ENCODE data around the gene NENF.
"Not testable (repeated sequence)": the region's sequence is repeated elsewhere in the genome, so short reads cannot be mapped to it uniquely, and the experiment has no call there.

NENF gene

DNA sequence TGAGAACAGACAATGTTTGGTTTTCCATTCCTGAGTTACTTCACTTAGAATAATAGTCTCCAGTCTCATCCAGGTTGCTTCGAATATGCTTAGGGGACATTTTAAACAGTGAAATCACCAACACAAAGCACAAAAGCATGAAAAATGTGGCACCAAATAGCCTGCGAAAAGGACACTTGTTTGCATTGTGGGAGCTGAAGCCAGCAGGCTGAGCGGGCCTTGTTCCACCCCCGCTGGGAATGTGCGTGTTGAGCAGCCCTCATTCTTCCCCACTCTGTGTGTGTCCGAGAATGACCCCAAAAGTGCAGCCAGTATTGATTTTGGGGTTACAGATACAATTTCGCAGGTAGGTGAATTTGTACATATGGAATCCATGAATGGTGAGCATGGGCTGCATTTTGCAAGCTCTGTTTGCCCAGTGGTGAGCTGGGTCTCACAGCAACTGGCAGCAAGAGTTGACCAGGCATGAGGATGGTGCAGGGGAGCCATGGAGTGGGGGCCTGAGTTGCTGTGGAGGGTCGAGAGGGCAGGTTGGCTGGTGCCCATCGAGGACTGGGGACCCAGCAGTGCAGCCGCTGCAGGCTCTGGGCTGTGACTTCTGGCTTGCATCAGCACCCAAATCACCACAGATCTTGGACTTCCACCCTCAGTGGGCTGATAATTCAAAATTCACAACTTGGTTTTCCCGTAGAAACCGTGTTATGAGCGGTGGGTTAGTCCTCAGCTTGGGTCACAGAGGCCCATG is 29.4 kb downstream of the NENF start:
- DNase-seq: no peak

DNA sequence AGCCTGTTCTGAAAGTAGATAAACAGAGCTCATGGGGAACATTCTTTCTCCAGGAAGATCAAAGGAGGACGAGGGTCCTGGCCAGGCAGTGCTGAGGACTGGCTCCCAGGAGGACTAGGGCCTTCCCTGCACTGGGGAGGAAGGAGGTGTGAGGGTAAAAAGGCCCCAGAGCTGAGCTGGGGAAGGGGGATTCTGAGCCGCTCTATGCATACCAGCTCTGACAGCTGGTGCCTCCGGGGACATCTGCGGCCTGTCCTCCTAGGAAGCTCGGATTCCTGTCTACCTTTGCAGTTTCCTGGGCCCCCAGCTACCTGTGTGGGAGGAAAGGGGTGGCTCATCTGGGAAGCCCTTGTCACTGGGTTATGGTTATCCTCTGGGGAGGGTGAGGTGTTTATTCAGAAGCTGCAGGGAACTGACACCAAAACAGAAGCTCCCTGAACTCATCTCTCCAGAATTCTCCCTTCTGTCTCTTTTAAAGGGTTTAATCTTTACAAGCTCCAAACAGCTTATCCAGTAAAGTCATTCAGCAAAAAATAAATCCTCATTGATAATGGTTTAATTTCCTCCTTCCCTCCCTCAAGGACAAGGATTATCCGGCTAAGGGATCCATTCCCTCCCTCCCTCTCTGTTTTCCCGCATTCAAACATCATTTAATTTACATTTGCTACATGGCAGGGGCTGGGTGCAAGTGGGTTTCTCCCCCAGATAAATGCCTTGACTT is 31.0 kb downstream of the NENF start:
- no peak for DNase-seq

DNA sequence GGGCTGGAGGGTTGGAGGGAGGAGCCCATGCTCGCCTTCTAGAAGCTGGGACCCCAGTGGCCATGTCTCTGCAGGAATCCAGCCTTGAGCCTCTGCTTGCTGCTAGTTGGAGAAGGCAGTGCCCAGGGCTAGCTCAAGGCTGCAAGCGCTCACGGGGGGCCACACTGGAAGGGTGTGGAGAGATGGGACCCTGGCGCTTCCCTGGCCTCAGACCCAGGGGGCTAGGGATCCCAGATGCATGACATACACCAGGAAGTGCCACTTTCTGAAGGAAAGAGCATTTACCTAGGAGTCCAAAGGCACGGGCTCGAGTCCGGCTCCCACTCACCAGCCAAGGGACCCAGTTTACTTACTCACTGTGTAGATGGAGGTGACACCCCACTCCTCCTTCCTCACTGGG is 32.6 kb downstream of the NENF start:
- DNase-seq: no peak

DNA sequence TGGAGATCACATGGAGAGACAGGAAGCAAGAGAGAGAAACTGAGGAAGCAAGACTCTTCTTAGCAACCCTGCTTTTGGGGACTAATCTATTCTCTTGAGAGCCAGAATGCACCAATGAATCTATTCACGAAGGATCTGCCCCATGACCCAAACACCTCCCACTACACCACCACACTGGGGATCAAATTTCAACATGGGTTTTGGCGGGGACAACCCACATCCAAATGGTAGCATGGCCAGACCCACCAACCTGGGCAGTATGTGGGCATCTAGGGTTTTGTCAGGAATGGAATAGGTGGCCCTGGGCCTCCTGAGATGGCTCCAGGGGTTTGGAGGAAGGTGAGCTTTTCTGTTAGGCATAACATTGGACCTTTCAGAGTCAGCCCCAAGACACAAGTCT is 33.7 kb downstream of the NENF start:
- no peak for DNase-seq

DNA sequence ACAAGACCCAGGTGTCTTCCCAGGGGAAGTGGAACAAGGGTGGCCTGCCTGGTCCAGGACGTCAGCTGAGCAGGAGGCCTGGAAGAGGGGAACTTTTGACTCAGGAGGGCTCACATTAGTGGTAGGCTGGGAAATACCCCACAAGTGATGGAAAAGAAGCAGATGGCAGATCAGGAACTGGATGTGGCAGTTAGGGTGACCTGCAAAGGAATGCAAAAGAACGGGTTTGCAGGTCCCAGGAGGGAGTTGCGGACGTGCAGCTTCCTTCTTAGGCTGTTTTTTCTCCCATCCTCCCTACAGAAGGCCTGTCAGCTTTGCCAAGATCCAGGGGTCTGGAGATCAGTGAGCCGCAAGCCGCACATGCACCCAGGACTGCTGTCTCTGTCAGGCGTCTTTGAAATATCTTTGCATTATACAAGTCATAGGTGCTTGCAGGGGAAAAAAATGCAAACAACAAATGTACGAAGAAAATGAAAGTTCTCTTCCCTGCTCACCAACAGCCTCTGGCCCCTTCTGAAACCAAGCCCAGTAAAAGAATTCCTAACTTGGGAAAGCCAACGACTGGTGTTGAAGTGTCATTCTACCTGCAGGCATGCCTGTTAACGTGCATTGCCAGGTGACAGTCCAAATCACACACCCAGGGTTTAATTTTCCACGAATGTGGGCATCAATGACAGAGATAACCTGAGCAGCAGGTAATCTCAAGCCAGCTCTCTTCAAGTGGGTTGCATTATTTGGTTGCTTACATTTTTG is 34.4 kb downstream of the NENF start:
- no peak for DNase-seq

DNA sequence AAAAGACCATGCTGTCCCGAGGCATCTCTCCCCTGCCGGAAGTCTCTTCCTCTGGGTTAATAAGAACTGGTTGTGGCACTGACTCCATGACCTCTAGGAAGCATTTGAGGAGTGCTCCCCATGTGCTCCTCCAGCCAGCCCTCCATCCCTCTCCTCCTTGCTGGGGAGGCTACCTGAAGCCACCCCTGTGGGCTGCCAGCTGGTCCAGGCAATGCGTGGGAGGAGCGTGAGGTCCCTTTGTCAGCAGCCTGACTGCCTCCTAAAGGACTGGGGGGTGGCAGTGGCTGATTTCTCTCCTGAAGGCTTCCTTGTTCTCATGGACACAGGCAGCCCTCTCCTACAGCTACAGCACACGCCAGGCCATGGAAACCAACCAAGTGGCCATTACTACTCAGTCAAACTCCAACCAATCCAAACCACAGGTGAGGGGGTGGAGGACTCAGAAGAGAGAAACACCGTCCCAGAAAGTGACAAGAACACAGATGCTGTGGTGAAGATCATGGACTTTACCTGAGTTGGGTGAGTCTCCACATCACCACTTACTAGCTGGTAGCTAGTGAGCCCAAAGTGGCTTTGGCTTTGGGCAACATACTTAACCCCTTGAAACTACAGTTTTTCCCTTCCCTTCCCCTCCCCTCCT is 35.2 kb downstream of the NENF start:
- DNase-seq: no peak

DNA sequence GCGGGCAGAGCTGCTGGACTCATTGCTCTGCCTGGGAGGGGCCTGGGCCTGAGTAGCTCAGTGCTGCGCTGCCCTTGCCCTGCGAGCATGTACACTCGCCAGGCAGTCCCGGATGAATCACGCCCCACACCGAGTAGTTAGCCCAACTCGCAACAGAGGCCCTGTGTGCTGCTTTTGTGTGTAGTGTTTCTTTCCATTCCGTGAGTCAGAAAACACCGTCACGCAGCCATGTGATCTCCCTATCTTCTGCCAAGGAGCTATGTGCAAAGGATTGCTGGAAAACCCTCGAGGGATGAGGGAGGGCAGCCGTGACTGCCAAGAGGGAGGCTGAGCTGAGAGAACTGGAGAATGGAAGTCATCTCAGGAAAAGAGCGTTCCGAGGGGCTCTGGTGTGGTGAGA is 37.3 kb downstream of the NENF start:
- no peak for DNase-seq

DNA sequence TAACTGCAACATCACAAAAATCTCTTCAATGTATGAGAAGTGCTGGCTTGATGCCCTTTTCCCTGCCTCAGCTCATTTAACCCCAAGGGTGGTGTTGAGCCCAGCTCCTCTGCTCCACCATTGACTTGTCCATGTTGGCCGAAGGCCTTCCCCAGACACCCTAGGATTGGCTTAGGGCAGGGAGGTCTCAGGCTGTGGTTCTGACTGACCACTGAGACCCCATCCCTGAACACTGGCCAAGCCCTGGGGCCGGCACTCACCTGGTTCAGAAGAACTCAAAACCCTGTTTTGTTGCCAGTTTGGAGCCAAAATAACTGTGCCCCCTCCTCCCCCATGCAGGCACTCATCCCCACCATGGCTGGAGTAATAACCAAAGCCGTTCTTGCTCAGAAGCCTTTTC is 38.6 kb downstream of the NENF start:
- no peak for DNase-seq

DNA sequence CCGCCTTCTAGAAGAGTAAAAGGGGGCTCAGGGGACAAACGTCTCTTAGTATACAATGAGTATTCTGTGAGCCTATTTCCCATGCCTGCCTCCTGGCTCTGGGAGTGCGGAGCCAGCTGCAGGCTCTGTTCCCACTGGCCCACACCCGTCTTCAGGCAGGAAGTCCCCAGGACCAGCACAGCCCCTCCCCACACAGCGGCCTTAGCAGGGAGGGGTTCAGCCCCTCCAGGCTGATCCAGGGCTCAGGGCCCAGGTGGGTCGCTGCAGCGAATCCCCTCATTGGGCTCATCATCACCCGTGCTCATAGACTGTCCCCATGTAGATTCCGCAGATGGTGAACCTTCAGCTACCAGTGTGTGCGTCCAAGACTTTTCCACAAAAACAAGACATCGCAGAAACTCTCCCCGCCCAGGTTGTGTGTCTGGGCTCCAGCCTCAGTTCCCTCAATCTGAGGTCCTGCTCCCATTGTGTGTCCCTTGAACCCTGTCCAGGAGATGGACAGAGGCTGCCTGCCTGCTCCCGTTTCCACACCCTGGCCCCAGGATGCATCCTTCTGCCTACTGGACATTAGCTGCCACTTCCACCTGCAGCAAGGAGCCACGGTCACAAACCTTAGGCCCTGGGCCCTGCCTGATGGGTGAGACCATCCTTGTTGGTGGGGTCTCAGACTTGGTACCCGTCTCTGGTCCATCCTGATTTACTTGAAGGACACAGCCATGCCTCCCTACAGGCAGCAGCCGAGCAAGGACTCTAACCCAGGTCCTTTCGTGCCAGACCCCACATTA is 39.4 kb downstream of the NENF start:
- no peak for DNase-seq

DNA sequence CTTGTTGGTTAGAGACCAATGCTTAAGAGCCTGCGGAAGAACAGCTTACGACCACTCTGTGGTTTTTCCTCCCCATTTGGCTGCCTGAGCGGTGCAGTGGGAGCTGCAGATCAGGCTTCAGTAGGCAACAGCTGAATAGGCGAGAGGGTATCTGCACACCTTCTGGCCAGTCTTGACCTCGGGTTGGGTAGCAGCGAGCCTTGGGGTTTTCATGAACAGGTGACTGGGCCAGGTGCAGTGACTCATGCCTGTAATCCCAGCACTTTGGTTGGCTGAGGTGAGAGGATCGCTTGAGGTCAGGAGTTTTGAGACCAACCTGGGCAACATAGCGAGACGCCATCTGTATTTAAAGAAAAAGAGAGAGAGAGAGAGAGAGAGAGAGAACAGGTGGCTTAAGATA is 41.0 kb downstream of the NENF start:
- DNase-seq: no peak

DNA sequence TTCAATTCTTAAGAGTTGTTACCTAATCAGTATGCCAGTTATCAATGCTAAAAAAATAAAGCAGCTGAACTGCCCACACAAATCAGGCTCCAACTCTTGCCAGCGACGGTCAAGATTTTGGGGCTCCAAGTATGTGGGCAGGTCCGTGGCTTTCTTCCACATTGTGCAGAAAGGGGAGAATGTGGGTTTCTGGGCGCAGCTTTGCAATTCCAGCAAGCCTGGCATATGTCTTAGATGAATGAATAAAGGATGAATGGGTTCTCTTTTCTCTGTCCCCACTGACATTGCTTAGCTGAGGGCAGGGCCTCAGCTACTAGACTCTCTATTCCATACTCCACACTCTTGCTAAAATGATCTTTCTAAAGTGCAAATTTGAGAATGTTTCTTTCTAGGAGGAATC is 42.4 kb downstream of the NENF start:
- DNase-seq: no peak

DNA sequence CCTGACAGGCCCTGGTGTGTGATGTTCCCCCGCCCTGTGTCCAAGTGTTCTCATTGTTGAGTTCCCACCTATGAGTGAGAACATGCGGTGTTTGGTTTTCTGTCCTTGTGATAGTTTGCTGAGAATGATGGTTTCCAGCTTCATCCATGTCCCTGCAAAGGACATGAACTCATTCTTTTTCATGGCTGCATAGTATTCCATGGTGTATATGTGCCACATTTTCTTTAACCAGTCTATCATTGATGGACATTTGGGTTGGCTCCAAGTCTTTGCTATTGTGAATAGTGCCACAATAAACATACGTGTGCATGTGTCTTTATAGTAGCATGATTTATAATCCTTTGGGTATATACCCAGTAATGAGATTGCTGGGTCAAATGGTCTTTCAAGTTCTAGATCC is 43.1 kb downstream of the NENF start:
- DNase-seq: not testable (repeated sequence)

DNA sequence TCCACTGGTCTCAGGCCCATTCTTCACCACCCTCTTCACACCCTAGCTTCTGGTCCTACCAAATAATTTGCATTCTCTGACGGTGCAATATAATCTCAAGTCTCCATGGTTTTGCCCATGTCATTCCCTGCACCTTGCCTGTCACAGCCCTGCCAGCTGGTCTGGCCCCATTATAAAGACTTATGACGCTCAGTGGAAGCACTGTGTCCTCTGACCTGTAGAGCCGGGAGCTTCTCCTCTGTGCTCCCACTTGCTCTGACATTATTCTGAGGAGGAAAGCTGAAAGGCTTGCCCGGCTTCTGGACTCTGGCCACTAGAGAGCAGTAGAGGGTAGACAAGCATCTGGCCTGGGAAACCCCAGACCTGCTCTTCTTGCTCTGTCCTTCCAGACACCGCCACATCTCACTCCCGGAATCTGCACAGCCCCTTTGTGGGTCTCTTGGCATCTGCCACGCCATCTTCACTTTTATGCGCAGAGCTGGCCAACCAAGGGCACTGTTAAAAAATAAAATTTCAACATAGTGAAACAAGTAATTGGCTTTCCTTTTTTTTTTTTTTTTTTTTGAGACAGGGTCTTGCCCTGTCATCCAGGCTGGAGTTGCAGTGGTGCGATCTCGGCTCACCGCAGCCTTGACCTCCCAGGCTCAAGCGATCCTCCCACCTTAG is 44.4 kb downstream of the NENF start:
- peak; percentile 51 for DNase-seq

DNA sequence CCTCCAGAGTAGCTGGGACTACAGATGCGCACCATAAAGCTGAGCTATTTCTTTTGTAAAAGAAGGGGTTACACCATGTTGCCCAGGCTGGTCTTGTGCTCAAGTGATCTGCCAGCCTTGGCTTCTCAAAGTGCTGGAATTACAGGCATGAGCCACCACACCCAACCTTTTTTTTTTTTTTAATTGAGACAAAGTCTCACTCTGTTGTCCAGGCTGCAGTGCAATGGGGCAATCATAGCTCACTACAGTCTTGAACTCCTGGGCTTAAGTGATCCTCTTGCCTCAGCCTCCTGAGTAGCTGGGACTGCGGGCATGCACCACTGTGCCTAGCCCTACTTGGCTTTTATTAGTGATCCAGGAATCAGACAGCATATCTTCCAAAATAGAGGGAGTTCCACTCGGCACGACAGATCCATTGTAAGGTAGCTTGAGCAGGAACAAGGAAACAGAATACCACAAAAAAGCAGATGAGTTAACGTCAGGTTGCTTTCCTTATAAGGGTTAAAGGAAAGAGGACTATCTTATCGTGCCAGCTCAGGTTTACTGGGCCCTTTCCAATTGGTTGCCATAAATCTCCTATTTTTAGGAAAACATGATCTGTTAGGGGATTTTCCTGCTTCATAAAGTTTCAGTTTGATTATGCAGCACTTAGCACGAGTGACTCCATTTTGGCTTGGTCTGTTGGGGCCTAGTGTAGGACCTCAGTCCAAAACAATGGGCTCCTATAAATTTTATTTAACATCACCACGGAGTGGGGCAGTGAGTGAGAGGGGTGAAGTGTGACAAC is 45.2 kb downstream of the NENF start:
- no peak for DNase-seq

DNA sequence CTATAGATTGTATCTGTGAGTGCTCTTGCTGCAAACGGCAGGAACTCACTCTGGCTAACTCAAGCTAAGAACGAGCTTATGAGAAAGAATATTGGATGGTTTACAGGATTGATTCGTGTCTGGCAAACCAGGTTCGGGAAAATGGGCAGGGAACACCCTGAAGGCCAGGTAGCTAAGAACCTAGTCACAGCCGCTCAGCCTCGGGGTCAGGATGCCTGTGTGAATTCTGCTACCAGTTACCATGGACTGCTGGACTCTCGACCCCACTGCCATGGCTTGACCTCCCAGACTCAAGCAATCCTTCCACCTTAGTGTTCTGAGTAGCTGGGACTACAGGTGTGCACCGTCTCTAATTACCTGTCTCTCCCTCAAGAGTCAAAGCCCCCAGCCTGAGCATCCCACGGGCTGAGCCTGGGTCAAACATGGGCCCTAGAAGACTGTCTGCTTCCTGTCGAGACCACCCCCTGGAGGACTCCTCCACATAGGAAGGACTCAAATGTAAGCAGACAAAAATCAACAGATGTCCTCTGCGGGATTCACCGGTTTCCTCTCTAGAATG is 45.8 kb downstream of the NENF start:
- no peak for DNase-seq

DNA sequence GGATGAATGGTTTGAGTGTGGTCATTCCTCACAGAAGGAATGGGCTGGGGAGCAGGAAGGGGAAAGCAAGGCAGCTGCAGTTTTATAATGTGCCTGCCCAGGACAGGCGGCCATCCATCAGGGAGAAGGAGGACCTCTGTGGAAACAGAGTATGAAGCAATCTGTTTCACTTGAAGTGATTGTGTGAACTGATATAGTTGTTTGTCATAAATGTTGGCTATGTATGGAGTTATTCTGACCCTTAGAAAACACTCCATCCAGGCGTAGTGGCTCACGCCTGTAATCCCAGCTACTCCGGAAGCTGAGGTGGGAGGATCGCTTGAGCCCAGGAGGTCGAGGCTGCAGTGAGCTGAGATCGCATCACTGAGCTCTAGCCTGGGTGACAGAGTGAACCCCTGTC is 46.5 kb downstream of the NENF start:
- DNase-seq: no peak

DNA sequence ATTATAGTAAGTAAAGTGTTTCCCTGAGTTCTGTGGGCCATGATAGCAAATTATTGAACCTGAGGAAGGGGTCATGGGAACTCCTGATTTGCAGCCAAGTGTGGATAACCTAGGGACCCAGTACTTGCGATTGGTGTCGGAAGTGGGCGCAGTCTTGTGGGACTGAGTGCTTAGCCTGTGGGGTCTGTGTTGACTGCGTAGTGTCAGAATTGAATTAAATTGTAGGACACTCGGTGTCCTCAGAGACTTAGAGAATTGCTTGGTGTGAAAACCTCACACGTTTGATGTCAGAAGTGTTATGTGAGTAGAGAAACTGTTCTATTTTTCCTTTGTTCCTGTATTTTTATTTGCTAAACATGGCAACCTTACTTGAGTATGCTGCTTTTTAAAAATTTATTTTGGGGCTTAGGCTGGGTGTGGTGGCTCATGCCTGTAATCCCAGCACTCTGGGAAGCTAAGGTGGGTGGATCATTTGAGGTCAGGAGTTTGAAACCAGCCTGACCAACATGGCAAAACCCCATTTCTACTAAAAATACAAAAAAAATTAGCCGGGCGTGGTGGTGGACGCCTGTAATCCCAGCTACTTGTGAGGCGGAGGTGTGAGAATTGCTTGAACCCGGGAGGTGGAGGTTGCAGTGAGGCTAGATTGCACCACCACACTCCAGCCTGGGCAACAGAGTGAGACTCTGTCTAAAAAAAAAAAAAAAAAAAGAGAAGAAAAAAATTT is 48.2 kb downstream of the NENF start:
- DNase-seq: not testable (repeated sequence)

DNA sequence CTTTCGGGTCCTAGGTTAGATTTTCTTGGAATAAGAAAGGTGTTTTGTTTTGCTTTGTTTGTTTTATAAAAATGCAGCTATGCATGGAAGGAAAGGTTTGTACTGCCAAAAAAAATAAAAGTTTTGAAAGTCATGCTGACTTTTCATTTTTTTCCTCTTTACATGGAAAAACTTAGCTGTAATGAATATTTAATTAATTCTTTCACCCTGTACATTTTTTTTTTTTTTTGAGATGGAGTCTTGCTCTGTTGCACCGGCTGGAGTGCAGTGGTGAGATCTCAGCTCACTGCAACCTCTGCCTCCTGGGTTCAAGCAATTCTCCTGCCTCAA is 48.7 kb downstream of the NENF start:
- DNase-seq: no peak

DNA sequence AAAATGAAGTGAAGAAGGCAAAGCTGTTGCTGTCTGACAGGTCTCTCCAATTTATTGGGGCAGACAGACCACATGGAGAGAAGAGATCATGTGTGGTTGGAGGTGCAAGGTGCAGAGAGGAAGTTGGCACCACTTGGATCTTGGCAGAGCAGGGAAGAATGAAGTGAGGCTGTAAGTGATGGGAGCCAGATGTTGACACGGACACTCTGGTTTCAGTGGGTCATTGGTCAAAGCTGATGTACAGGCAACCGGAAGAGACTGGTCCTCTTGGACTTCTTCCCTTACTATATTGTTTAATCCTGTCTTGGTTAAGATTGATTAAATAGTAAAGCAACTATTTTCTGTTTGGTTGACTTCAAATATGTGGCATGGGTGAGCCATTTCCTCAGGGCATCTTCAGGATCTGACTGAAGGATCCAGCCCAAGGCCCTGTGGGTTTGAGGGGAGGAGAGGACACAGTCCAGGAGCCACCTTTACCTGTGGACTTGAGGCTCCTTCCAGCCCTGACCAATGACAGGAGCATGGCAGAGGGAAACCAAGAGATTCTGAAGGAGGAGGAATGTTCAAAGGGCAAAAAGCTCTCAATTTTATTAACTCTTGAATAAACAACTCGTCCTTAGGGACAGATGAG is 49.4 kb downstream of the NENF start:
- DNase-seq: no peak

Measured in activated effector memory CD4-positive, alpha-beta T cell treated with Interleukin-2 at 50 U/mL for 16 hours (primary cell).